Keratinocyte (primary cell): Measurements from ENCODE around the gene TSSK1B. TPM values are rescaled to one million over a fixed set of nuclear protein-coding genes. Genes with fewer than 3 reads are reported as not detected.
"Not testable (repeated sequence)": the region's sequence is repeated elsewhere in the genome, so short reads cannot be mapped to it uniquely, and the experiment has no call there.

Source experiments
- DNase-seq: peaks from one replicate; pipeline ENCODE4 v3.0.0-alpha.2; 2011; ENCODE audit warnings: low read depth, missing footprints, low spot score
- FAIRE-seq: peaks from 2 replicates; lab custom pipeline; 2011; peaks lifted over from hg19 to GRCh38; lab: Jason Lieb, UNC
- H2AFZ ChIP-seq: 2 replicates; pipeline ENCODE4 v1.6.0; 2012; ENCODE audit warnings: low read length, control low read depth, inconsistent platforms; ENCODE audit not compliant: control insufficient read depth
- H3K27ac ChIP-seq: 2 replicates; pipeline ENCODE4 v1.5.1; 2011; ENCODE audit warnings: low read length; ENCODE audit not compliant: control insufficient read depth, insufficient read depth
- H3K27me3 ChIP-seq: 3 replicates; pipeline ENCODE4 v1.6.0; 2011; ENCODE audit warnings: low read length; ENCODE audit not compliant: control insufficient read depth, insufficient read depth; ENCODE audit errors: extremely low read depth
- H3K36me3 ChIP-seq, 2 experiments: 2 replicates in 1 of 2; 3 replicates in 1 of 2; pipeline ENCODE4 v1.5.1; 2011; ENCODE audit warnings: low read length in 2 of 2, mild to moderate bottlenecking in 1 of 2; ENCODE audit not compliant: control insufficient read depth in 2 of 2, insufficient read depth in 2 of 2; ENCODE audit errors: extremely low read depth in 1 of 2
- H3K4me1 ChIP-seq: 3 replicates; pipeline ENCODE4 v1.5.1; 2011; ENCODE audit warnings: low read length; ENCODE audit not compliant: control insufficient read depth, insufficient read depth; ENCODE audit errors: extremely low read depth
- H3K4me2 ChIP-seq: 3 replicates; pipeline ENCODE4 v1.6.0; 2011; ENCODE audit warnings: low read depth, low read length; ENCODE audit not compliant: control insufficient read depth, insufficient read depth; ENCODE audit errors: extremely low read depth
- H3K4me3 ChIP-seq, 3 experiments: fragments of 200-600 bp in 1 of 3; sonication (generic) in 1 of 3; 2 replicates in 2 of 3; 3 replicates in 1 of 3; pipeline ENCODE4 v1.5.1; 2011 to 2016; ENCODE audit warnings: low read length in 3 of 3, mild to moderate bottlenecking in 3 of 3, control low read depth in 2 of 3, inconsistent platforms in 1 of 3, low read depth in 1 of 3, mixed read lengths in 1 of 3, mixed run types in 1 of 3, moderate library complexity in 1 of 3; ENCODE audit not compliant: control insufficient read depth in 2 of 3, insufficient read depth in 2 of 3; ENCODE audit errors: extremely low read depth in 1 of 3
- H3K79me2 ChIP-seq: 2 replicates; pipeline ENCODE4 v1.6.0; 2012; ENCODE audit warnings: low read length; ENCODE audit not compliant: control insufficient read depth, insufficient read depth
- H3K9ac ChIP-seq: 3 replicates; pipeline ENCODE4 v1.6.0; 2011; ENCODE audit warnings: low read length; ENCODE audit not compliant: control insufficient read depth, insufficient read depth; ENCODE audit errors: extremely low read depth
- H3K9me1 ChIP-seq: 3 replicates; pipeline ENCODE4 v1.6.0; 2011; ENCODE audit warnings: low read length; ENCODE audit not compliant: control insufficient read depth, insufficient read depth; ENCODE audit errors: extremely low read depth
- H3K9me3 ChIP-seq: 2 replicates; pipeline ENCODE4 v1.5.1; 2012; ENCODE audit warnings: low read depth, low read length; ENCODE audit not compliant: control insufficient read depth
- H4K20me1 ChIP-seq: 3 replicates; pipeline ENCODE4 v1.6.0; 2011; ENCODE audit warnings: low read length; ENCODE audit not compliant: control insufficient read depth, insufficient read depth; ENCODE audit errors: extremely low read depth
- CTCF ChIP-seq, 3 experiments: IDR thresholded peaks in 1 of 3; conservative IDR thresholded peaks in 1 of 3; optimal IDR thresholded peaks in 1 of 3; 2 replicates in 2 of 3; 3 replicates in 1 of 3; pipeline versions ENCODE3 to v1.5.1; 2011; ENCODE audit warnings: low read length in 3 of 3, mild to moderate bottlenecking in 3 of 3, moderate library complexity in 2 of 3, control low read depth in 1 of 3, inconsistent platforms in 1 of 3; ENCODE audit not compliant: insufficient read depth in 2 of 3; ENCODE audit errors: extremely low read depth in 1 of 3
- EZH2 ChIP-seq: IDR thresholded peaks from one replicate; pipeline ENCODE4 v1.6.1; 2012; ENCODE audit warnings: inconsistent platforms, mild to moderate bottlenecking, low read length, moderate library complexity
- dilution Hi-C: fragments of 300-500 bp; cut with MboI; formaldehyde crosslinking; loops from one replicate; pipeline ENCODE4 v1.7.0; 2020; ENCODE audit warnings: low sequenced_read_pairs; ENCODE audit not compliant: extremely low pct_ligation_motif_present
- polyA plus RNA-seq, 5 experiments: library from polyadenylated mRNA; depleted of rRNA in 3 of 5; stranded (reverse) in 3 of 5; stranded (forward) in 1 of 5; unstranded in 1 of 5; fragments of >200 nt; gene quantifications; 1 replicate in 1 of 5; 2 replicates in 3 of 5; 3 replicates in 1 of 5; pipeline versions ENCODE4 v1.2.1 to v1.2.3, GENCODE V29; 2011 to 2012; ENCODE audit warnings: missing spikeins in 2 of 5, low read depth in 1 of 5, low replicate concordance in 1 of 5

The TSSK1B gene
- polyA plus RNA-seq, 1 donor (not counting 4 experiments of a cell fraction or from before 2014, with no cell fraction given): 0.07 TPM

DNA sequence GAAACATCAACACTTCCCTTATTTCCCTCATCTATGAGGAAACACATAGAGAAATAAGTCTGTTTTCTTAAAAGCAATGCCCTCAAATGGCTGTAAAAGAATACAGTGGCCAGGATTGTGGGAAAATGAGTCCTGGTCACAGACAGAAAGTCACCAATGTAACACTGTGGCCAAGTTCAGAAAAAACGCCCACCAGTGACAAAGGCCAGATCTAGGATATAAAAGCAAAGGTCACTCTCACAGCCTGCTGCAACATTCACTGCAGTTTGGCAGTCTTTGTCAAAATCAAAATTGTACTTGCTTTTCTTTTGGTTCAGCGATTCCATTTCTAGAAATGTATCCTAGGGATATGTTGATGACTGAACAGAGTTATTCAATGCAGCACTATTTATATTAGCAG, 30.5 kb downstream of the TSSK1B start:
- Histone ChIP-seq H3K4me2 (no peak overlapping the region), H3K4me3 (no peak overlapping the region), H3K79me2 (no peaks in the 10 kb centered on the region), H3K36me3 (no peaks in the 10 kb centered on the region), H3K9ac (no peak overlapping the region), H3K27ac (no peak overlapping the region), H3K27me3 (no peaks in the 10 kb centered on the region), H2AFZ (no peak overlapping the region), H3K9me3 (no peaks in the 10 kb centered on the region), H4K20me1 (no peaks in the 10 kb centered on the region), H3K9me1 (no peaks in the 10 kb centered on the region), H3K4me1 (no peaks in the 10 kb centered on the region)
- TF ChIP-seq CTCF (optimal IDR thresholded peaks at IDR 0.05 in 1 of 3, IDR thresholded peaks at IDR 0.05 in 1 of 3, conservative IDR thresholded peaks at IDR 0.05 in 1 of 3; ENCODE audit: extremely low read depth in 1 of 3, insufficient read depth in 2 of 3, low read length in 3 of 3) (no peak), EZH2 (no peak)
- no peak for DNase-seq
- no peak for FAIRE-seq
- dilution Hi-C loops: no loop called here

DNA sequence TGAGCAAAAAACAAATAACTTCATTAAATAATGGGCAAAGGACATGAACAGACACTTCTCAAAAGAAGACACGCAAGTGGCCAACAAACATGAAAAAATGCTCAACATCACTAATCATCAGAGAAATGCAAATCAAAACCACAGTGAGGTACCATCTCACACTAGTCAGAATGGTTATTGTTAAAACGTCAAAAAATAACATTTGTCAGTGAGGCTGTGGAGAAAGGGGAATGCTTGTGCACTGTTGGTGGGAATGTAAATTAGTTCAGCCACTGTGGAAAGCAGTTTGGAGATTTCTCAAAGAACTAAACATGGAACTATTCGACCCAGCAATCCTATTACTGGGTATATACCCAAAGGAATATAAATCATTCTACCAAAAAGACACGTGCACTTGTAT, 36.8 kb downstream of the TSSK1B start:
- dilution Hi-C loops, FAIRE-seq: not testable (repeated sequence)

GRCh38 chr5:113397046-113397445, 37.7 kb downstream of the TSSK1B start:
- no peaks in the 10 kb centered on the region for H3K4me1 ChIP-seq
- no peaks in the 10 kb centered on the region for H3K9me3 ChIP-seq
- TF ChIP-seq EZH2 (no peak), CTCF (optimal IDR thresholded peaks at IDR 0.05 in 1 of 3, IDR thresholded peaks at IDR 0.05 in 1 of 3, conservative IDR thresholded peaks at IDR 0.05 in 1 of 3; ENCODE audit: extremely low read depth in 1 of 3, insufficient read depth in 2 of 3, low read length in 3 of 3) (no peak)
- DNase-seq (no peak), FAIRE-seq (peak; percentile 61)
- H3K9me1 ChIP-seq: no peaks in the 10 kb centered on the region
- H3K36me3 ChIP-seq: no peaks in the 10 kb centered on the region
- no peaks in the 10 kb centered on the region for H3K79me2 ChIP-seq
- no peak overlapping the region for H3K4me2 ChIP-seq
- no peaks in the 10 kb centered on the region for H4K20me1 ChIP-seq
- no peak overlapping the region for H2AFZ ChIP-seq
- H3K9ac ChIP-seq: no peak overlapping the region
- dilution Hi-C loops: no loop called here
- H3K27ac ChIP-seq: no peak overlapping the region
- no peak overlapping the region for H3K4me3 ChIP-seq
- H3K27me3 ChIP-seq: no peaks in the 10 kb centered on the region

More for the DNA sequence above, 36.8 kb downstream of the TSSK1B start:
- H4K20me1 ChIP-seq, H3K79me2 ChIP-seq, H3K9me3 ChIP-seq, H3K27ac ChIP-seq, H3K9ac ChIP-seq, H2AFZ ChIP-seq, H3K4me1 ChIP-seq, H3K4me2 ChIP-seq, H3K36me3 ChIP-seq, H3K27me3 ChIP-seq, H3K9me1 ChIP-seq, H3K4me3 ChIP-seq, DNase-seq: not testable (repeated sequence)
